Neural crest cell (in vitro differentiated cells): ENCODE data around the gene ZFR2. TPM values are rescaled to one million over a fixed set of nuclear protein-coding genes. Genes with fewer than 3 reads are reported as not detected.

Source experiments
- DNase-seq: peaks from one replicate; pipeline ENCODE4 v3.0.0; 2021; ENCODE audit warnings: low read depth, mixed read lengths, low spot score
- H3K27ac Mint-ChIP-seq: one replicate; pipeline ENCODE4 v1.8.0; 2021; ENCODE audit warnings: mild to moderate bottlenecking, mixed read lengths; ENCODE audit not compliant: unreplicated experiment
- H3K27me3 Mint-ChIP-seq: 2 replicates; pipeline ENCODE4 v1.8.0; 2021; ENCODE audit warnings: low read depth, mild to moderate bottlenecking, mixed read lengths
- H3K36me3 Mint-ChIP-seq: 2 replicates; pipeline ENCODE4 v1.8.0; 2021; ENCODE audit warnings: low read depth, mild to moderate bottlenecking, mixed read lengths
- H3K4me1 Mint-ChIP-seq: 2 replicates; pipeline ENCODE4 v1.8.0; 2021; ENCODE audit warnings: mixed read lengths
- H3K4me3 Mint-ChIP-seq: one replicate; pipeline ENCODE4 v1.8.0; 2021; ENCODE audit warnings: mild to moderate bottlenecking, mixed read lengths
- H3K9me3 Mint-ChIP-seq: 2 replicates; pipeline ENCODE4 v1.8.0; 2021; ENCODE audit warnings: mixed read lengths
- CTCF ChIP-seq: fragments of 200-600 bp; sonication (generic); conservative IDR thresholded peaks from 2 replicates; pipeline ENCODE4 v1.5.0; 2021; ENCODE audit warnings: antibody characterized with exemption, mild to moderate bottlenecking
- total RNA-seq: library from RNA; stranded (reverse); gene quantifications from 2 replicates; pipeline ENCODE4 v1.2.1, GENCODE V29; 2021

ZFR2 gene
- total RNA-seq, 1 donor from 2014 or later = 4.2 TPM

GRCh38 chr19:3800996-3801395, 67.8 kb downstream of the ZFR2 start:
- Mint-ChIP-seq H3K4me1 (no peaks in the 10 kb centered on the region), H3K27ac (no peak overlapping the region), H3K9me3 (peaks cover 5% of the 10 kb centered on the region), H3K36me3 (no peaks in the 10 kb centered on the region), H3K4me3 (no peak overlapping the region), H3K27me3 (peaks cover 57% of the 10 kb centered on the region)
- TF ChIP-seq CTCF = no peak
- no peak for DNase-seq

DNA sequence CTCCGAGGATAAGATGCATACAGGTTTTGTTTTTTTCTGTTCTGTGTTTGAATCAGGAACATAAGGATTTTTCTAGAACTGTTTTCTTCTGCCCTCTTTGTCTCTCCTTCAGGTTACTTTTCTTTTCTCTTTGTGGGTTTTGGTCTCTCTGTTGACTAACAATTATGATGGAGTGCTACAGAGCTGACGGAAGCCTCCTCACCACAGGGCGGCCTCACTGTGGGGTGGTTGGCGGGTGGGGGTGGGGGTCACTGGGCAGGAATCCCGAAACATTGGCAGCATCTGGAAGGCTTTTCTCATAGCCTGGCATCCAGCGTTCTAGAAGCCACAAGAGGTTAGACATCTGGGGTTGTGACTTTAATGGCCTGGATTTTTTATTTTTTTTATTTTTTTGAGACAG, 70.7 kb downstream of the ZFR2 start:
- Mint-ChIP-seq H3K36me3 (no peaks in the 10 kb centered on the region), H3K27me3 (peaks cover 60% of the 10 kb centered on the region), H3K27ac (no peak overlapping the region), H3K4me3 (no peak overlapping the region), H3K9me3 (peaks cover 5% of the 10 kb centered on the region), H3K4me1 (no peaks in the 10 kb centered on the region)
- no peak for TF ChIP-seq CTCF
- no peak for DNase-seq

GRCh38 chr19:3796358-3796757, 72.5 kb downstream of the ZFR2 start:
- H3K4me1 Mint-ChIP-seq = no peaks in the 10 kb centered on the region
- DNase-seq = no peak
- no peak overlapping the region for H3K27ac Mint-ChIP-seq
- H3K4me3 Mint-ChIP-seq = no peak overlapping the region
- H3K27me3 Mint-ChIP-seq = peaks cover 50% of the 10 kb centered on the region
- no peaks in the 10 kb centered on the region for H3K36me3 Mint-ChIP-seq
- peaks cover 5% of the 10 kb centered on the region for H3K9me3 Mint-ChIP-seq
- no peak for TF ChIP-seq CTCF

DNA sequence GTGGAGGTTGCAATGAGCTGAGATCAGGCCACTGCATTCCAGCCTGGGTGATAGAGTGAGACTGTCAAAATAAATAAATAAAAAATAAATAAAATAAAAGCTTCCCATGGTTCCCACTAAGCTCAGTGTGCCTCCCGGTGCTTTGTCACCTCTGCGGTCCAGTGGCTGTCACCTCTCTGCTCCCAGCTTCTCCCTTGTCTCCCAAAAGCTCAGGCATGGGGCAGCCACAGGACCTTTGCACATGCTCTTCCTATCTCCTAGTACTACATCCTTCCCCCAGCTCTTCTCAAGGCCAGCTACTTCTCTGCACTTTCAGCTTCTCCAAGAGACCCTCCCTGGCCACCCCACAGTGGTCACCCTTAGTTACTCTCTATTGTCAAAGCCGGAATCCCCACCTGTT, 75.0 kb downstream of the ZFR2 start:
- no peak for TF ChIP-seq CTCF
- Mint-ChIP-seq H3K4me1 (no peaks in the 10 kb centered on the region), H3K9me3 (peaks cover 5% of the 10 kb centered on the region), H3K4me3 (no peak overlapping the region), H3K27me3 (peaks cover 51% of the 10 kb centered on the region), H3K36me3 (no peaks in the 10 kb centered on the region), H3K27ac (no peak overlapping the region)
- DNase-seq = no peak

DNA sequence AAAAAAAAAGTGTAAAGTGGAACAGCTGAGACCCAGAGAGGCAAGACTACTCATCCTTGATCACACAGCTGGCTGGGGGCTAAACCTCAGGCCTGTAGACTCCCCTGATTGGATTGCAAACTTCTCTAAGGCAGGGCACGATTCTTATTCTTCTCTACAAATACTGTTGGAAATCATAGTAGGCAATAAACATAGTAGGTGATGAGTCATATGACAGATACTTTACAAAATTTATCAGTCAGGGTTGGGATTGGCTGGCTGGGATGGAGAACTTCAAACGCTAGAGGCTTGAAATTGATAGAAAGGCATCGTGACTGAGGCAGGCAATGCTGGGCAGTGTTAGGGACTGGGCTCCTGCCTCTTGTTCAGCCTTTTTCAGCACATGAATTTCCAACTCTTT, 76.7 kb downstream of the ZFR2 start:
- TF ChIP-seq CTCF = no peak
- peaks cover 5% of the 10 kb centered on the region for H3K9me3 Mint-ChIP-seq
- no peak for DNase-seq
- no peaks in the 10 kb centered on the region for H3K36me3 Mint-ChIP-seq
- no peak overlapping the region for H3K4me3 Mint-ChIP-seq
- H3K27ac Mint-ChIP-seq = no peak overlapping the region
- no peaks in the 10 kb centered on the region for H3K4me1 Mint-ChIP-seq
- peaks cover 60% of the 10 kb centered on the region for H3K27me3 Mint-ChIP-seq

- no peak overlapping the region for H3K27ac Mint-ChIP-seq
- no peaks in the 10 kb centered on the region for H3K9me3 Mint-ChIP-seq
- no peaks in the 10 kb centered on the region for H3K4me1 Mint-ChIP-seq
- no peak for DNase-seq
- H3K27me3 Mint-ChIP-seq = peaks cover 61% of the 10 kb centered on the region
- no peak overlapping the region for H3K4me3 Mint-ChIP-seq
- no peaks in the 10 kb centered on the region for H3K36me3 Mint-ChIP-seq
- TF ChIP-seq CTCF = no peak
Measured at GRCh38 chr19:3790941-3791340, 77.9 kb downstream of the ZFR2 start.
